ENCODE data around the gene GABBR2. TPM values are rescaled to one million over a fixed set of nuclear protein-coding genes. Genes with fewer than 3 reads are reported as not detected.

The GABBR2 gene
- total RNA-seq, 1 experiment from 2014 or later = 6.3 TPM

DNA sequence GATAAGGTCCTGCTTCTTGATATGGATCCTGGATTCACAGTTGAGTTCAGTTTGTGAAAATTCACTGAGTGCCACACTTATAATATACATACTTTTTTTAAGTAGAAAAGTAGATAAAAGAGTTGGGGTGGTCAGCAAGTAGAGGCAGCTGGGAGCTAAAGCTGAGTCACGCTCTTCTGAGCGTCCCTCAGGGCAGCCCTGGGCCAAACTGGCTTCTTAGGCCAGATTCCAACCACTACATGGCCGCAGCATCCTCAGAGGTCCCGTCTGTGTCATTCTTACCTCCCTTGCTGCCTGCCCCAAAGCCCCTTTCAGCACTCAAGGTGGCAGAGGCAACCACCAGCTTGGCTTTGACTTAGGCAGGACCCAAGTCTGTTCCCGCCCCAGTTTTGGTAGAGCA, 329.9 kb downstream of the GABBR2 start:
- BruUV-seq (replicated peaks) = no TSS peak
- Histone ChIP-seq H3K4me3 (ENCODE audit: low read depth in 2 of 2, low read length in 2 of 2) (no peak overlapping the region), H3K36me3 (ENCODE audit: control insufficient read depth, insufficient read depth, low read length) (no peaks in the 10 kb centered on the region), H3K27me3 (ENCODE audit: control insufficient read depth, insufficient read depth, low read length) (no peaks in the 10 kb centered on the region), H3K9me3 (ENCODE audit: control insufficient read depth, insufficient read depth, low read depth, low read length) (no peaks in the 10 kb centered on the region), H3K27ac (ENCODE audit: low read length) (no peak overlapping the region), H3K4me1 (ENCODE audit: control insufficient read depth, insufficient read depth, low read length) (no peaks in the 10 kb centered on the region)
- in situ Hi-C loops (cut with HindIII; ENCODE audit: low pct_unique_long_range_greater_than_20kb, low sequenced_read_pairs) = no loop called here
- ATAC-seq (no peak), DNase-seq (ENCODE audit: low read depth, low spot score) (no peak)
- TF ChIP-seq POLR2AphosphoS5 (IDR thresholded peaks at IDR 0.05; ENCODE audit: low read depth, low read length) (no peak), TCF7L2 (IDR thresholded peaks at IDR 0.05; ENCODE audit: low read depth, low read length) (no peak), SIN3A (IDR thresholded peaks at IDR 0.05; ENCODE audit: borderline replicate concordance, insufficient read depth, low read depth, low read length) (no peak)
- TF ChIP-seq, protein P1, sequence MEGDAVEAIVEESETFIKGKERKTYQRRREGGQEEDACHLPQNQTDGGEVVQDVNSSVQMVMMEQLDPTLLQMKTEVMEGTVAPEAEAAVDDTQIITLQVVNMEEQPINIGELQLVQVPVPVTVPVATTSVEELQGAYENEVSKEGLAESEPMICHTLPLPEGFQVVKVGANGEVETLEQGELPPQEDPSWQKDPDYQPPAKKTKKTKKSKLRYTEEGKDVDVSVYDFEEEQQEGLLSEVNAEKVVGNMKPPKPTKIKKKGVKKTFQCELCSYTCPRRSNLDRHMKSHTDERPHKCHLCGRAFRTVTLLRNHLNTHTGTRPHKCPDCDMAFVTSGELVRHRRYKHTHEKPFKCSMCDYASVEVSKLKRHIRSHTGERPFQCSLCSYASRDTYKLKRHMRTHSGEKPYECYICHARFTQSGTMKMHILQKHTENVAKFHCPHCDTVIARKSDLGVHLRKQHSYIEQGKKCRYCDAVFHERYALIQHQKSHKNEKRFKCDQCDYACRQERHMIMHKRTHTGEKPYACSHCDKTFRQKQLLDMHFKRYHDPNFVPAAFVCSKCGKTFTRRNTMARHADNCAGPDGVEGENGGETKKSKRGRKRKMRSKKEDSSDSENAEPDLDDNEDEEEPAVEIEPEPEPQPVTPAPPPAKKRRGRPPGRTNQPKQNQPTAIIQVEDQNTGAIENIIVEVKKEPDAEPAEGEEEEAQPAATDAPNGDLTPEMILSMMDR (IDR thresholded peaks at IDR 0.05) = no peak
- TF ChIP-seq, protein P2, sequence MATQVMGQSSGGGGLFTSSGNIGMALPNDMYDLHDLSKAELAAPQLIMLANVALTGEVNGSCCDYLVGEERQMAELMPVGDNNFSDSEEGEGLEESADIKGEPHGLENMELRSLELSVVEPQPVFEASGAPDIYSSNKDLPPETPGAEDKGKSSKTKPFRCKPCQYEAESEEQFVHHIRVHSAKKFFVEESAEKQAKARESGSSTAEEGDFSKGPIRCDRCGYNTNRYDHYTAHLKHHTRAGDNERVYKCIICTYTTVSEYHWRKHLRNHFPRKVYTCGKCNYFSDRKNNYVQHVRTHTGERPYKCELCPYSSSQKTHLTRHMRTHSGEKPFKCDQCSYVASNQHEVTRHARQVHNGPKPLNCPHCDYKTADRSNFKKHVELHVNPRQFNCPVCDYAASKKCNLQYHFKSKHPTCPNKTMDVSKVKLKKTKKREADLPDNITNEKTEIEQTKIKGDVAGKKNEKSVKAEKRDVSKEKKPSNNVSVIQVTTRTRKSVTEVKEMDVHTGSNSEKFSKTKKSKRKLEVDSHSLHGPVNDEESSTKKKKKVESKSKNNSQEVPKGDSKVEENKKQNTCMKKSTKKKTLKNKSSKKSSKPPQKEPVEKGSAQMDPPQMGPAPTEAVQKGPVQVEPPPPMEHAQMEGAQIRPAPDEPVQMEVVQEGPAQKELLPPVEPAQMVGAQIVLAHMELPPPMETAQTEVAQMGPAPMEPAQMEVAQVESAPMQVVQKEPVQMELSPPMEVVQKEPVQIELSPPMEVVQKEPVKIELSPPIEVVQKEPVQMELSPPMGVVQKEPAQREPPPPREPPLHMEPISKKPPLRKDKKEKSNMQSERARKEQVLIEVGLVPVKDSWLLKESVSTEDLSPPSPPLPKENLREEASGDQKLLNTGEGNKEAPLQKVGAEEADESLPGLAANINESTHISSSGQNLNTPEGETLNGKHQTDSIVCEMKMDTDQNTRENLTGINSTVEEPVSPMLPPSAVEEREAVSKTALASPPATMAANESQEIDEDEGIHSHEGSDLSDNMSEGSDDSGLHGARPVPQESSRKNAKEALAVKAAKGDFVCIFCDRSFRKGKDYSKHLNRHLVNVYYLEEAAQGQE (IDR thresholded peaks at IDR 0.05; ENCODE audit: insufficient read depth in 1 of 2, low read depth in 2 of 2, low read length in 1 of 2) = no peak
- intact Hi-C loops (cut with micrococcal nuclease; ENCODE audit: unreplicated experiment) = no loop called here
- POLR2A ChIA-PET = no interaction called here
- CTCF ChIA-PET = no interaction called here

DNA sequence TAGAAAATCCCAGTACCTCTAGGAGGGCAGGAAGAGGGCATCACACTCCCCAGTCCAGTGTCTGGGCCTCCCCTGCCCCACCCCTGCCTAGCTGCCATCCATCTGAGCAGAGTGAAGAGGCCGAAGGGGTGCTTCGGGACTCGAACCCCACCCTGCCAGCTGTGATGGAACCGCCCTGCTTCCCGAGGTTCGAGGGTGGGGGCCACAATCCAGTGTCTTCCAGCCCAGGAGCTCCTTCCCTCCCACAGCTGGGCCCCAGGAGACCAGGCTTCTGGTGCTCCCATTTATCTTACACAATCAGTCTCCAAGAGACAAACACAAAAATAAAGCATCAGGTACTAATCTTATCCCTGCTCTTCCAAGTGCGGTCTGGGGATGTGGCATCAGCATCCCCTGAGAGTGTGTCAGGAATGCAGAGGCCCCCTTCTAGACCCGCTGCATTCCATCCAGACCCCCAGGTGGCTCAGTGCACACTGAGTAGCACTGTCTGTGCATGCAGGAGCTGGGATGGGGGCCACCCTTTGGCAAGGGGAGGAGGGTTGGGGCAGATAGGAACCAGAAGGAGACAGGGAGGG, 330.4 kb downstream of the GABBR2 start:
- no peaks in the 10 kb centered on the region for H3K27me3 ChIP-seq (ENCODE audit: control insufficient read depth, insufficient read depth, low read length)
- no peaks in the 10 kb centered on the region for H3K4me1 ChIP-seq (ENCODE audit: control insufficient read depth, insufficient read depth, low read length)
- no TSS peak for BruUV-seq (replicated peaks)
- intact Hi-C loops (cut with micrococcal nuclease; ENCODE audit: unreplicated experiment) (no loop called here), in situ Hi-C loops (cut with HindIII; ENCODE audit: low pct_unique_long_range_greater_than_20kb, low sequenced_read_pairs) (no loop called here)
- ChIA-PET CTCF (no interaction called here), POLR2A (no interaction called here)
- no peak for DNase-seq (ENCODE audit: low read depth, low spot score)
- H3K4me3 ChIP-seq (ENCODE audit: low read depth in 2 of 2, low read length in 2 of 2) = no peak overlapping the region
- H3K27ac ChIP-seq (ENCODE audit: low read length) = no peak overlapping the region
- no peaks in the 10 kb centered on the region for H3K36me3 ChIP-seq (ENCODE audit: control insufficient read depth, insufficient read depth, low read length)
- no peak for TF ChIP-seq SIN3A (IDR thresholded peaks at IDR 0.05; ENCODE audit: borderline replicate concordance, insufficient read depth, low read depth, low read length)
- no peak for TF ChIP-seq TCF7L2 (IDR thresholded peaks at IDR 0.05; ENCODE audit: low read depth, low read length)
- TF ChIP-seq, protein P2 (IDR thresholded peaks at IDR 0.05; ENCODE audit: insufficient read depth in 1 of 2, low read depth in 2 of 2, low read length in 1 of 2) = no peak
- TF ChIP-seq, protein P1 (IDR thresholded peaks at IDR 0.05) = no peak
- no peak for TF ChIP-seq POLR2AphosphoS5 (IDR thresholded peaks at IDR 0.05; ENCODE audit: low read depth, low read length)
- H3K9me3 ChIP-seq (ENCODE audit: control insufficient read depth, insufficient read depth, low read depth, low read length) = no peaks in the 10 kb centered on the region
- no peak for ATAC-seq
